HG03196 (cell line): ENCODE data around the gene ZNF518A.
A peak's percentile ranks its signal among the peaks of the same experiment; 100 is the strongest.
"Not testable (repeated sequence)": the region's sequence is repeated elsewhere in the genome, so short reads cannot be mapped to it uniquely, and the experiment has no call there.

Source experiments
- ATAC-seq: cut with Tn5 transposase; IDR thresholded peaks from one replicate; pipeline ENCODE4 v1.9.1; 2021; ENCODE audit not compliant: unreplicated experiment

The ZNF518A gene

DNA sequence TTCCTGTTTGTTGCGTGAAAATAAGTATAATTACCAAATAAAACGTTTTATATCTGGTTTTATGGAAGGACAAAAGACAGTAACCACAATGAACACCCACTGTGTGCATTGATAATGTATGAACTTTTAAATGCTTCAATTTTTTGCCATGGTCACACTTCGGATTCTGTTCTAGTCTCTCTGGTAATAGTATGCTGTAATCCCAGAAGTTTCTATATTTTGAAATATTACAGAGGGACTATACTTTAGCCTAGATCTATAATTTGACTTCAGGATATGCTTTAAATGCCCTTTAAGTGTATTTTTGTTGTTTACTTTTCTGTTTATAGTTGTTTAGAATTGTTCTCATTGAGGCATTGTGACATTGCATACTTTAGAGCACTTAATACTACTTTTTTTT lies 1.5 kb downstream of the ZNF518A start:
- ATAC-seq: no peak

DNA sequence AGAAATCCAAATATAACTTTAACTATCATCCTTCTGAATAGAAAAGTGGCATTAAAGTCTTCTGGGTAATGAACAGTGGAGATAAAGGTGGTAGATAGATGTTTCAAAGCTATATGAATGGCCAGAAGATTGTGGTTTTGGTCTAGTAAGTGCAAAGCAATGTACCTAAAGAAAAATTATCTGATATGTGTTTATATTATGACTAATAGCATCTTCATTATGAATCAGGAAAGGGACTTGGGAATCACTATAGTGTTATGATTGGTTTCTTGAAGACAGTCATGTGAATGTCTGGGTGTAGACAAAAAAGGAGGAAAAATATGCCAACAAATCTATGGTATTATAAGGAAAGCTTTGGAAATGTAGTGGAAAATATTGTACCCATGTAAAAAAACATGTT lies 3.0 kb downstream of the ZNF518A start:
- no peak for ATAC-seq

DNA sequence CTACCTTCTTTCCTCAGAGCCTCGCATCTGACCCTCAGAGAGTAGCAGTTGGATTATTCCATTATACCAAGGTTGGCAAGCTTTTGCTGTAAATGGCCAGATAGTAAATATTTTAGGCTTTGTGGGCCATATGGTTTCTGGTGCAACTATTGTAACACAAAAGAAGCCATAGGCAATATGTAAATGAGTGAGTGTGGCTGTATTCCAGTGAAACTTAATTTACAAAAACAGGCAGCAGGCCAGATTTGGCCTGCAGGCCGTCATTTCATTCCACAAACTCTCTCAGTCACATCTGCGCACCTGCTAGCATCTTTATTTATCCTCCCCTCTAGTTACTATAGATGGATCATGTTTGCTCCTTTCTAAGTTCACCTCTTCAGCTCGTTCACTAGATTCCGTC lies 6.7 kb downstream of the ZNF518A start:
- ATAC-seq: no peak

DNA sequence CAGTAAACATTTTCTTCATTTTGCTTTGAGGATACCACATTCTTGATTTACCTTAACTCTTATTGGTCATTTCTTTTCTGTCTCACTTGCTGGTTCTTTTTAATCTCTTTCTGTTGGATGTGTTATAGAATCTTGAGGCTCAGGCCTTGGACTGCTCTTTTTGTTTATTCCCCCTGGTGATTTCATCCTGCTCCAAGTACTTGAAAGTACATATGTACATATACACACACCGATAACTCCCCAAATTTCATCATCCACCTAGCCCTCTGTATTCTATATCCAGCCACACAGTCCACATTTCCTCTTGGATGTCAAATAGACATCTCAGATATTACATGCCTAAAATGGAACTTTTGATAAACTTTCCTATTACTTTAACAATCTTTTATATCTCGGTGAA lies 7.5 kb downstream of the ZNF518A start:
- ATAC-seq: no peak

DNA sequence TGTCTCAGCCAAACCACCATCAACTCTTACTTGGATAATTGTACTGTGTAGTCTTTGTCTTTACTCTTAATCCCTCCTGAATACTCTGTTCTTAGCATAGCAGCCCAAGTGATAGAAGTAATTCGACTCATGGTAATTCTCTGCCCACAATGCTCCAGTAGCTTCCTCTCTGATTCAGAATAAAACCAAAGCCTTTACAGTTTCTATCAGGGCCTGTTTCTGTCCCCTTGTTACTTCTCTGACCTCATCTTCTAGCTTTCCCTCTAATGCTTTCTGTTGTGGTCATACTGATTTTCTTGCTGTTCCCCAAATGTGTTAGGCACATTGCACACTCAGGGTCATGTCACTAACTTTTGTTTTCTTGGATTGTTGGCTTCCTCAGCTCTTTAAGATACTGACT lies 8.0 kb downstream of the ZNF518A start:
- peak; percentile 95 for ATAC-seq

DNA sequence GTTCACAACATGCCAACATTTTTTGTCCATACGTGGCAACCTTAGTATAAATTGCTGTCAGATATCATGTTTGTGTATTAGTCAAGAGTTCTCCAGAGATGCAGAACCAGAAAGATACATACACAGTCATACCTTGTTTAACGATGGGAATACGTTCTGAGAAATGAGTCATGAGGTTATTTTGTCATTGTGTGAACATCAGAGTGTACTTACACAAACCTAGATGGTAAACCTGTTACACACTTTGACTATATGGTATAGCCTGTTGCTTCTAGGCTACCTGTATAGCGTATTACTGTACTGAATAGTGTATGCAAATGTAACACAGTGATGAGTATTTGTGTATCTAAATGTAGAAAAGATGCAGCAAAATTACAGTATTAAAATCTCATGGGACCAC lies 22.3 kb downstream of the ZNF518A start:
- no peak for ATAC-seq

DNA sequence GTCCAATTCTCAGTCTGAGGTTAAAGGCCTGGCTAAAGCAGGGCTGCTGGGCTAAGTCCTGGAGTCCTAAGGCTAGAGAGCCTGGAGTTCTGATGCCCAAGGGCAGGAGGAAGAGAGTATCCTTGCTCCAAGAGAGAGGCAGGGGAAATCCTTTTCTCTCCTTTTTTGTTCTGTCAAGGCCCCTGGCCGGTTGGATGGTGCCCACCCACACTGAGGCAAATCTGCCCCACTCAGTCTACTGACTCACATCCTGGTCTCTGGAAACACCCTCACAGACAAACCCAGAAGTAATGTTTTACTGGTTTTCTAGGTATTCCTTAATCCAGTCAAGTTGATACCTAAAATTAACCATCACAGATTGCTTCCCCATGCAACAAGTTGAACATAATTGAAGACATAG lies 23.0 kb downstream of the ZNF518A start:
- ATAC-seq: no peak

DNA sequence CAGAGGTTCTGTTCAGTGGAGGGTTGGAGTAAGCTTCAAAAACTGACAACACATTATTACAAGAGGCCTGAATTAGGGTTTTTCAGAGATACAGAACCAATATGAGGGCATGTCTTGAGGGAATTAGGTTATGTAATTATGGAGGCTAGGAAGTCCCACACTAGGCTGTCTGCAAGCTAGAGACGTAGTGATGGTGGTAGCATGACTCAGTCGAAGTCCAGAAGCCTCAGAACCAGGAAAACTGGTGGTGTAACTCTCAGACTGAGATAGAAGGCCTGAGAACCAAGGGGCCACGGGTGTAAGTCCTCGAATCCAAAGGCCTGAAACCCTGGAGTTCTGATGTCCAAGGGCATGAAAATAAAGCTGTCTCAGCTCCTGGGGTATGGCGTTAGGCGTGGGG lies 35.6 kb downstream of the ZNF518A start:
- no peak for ATAC-seq

DNA sequence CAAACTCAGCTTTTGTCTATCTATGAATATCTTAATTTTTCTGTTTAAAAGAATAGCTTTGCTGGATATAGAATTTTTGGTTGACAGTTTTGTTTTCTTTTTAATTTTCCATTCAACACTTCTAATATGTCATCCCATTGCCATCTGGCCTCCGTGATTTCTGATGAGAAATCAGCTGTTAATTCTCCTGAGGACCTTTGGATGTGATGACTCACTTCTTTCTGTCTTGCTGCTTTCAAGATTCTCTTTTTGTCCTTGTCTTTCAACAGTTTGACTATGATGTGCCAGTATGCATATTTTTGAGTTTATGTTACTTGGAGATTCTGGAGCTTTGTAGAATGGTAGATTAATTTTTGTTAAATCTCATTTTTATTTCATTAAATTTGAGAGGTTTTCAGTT lies 38.4 kb downstream of the ZNF518A start:
- ATAC-seq: no peak

DNA sequence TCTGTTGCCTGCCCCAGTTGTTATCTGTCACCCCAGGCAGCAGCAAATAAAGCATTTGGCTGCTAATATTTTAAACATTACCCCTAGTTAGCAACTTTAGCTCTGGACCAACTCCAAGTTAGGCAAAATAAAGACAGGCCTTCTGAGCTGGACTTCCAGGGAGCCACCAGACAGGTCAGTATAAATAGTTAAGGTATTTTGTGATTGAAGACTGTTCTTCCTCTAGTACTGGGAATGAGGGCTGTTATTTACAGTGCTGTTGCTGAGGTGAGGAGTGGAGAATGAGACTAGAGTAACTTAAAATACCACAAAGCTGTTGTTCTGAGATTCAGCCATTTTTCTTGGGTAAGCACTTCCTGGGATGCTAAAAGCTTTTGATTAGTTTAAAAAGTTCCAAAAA lies 40.1 kb downstream of the ZNF518A start:
- no peak for ATAC-seq

DNA sequence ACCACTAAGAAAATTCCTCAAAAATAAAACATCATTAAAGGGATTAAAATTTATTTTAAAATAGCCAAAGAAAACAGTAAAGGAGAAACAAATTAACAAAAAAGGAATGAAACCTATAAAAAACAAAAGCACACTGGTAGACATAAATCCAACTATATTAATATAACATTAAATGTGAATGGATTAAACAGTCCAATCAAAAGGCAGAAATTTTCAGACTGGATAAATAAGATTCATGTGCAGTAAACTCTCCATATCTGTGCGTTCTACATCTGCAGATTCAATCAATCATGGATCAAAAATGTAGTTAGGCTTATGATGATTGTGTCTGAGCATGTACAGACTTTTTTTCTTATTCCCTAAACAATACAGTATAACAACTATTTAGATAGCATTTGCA lies 42.6 kb downstream of the ZNF518A start:
- ATAC-seq: no peak

DNA sequence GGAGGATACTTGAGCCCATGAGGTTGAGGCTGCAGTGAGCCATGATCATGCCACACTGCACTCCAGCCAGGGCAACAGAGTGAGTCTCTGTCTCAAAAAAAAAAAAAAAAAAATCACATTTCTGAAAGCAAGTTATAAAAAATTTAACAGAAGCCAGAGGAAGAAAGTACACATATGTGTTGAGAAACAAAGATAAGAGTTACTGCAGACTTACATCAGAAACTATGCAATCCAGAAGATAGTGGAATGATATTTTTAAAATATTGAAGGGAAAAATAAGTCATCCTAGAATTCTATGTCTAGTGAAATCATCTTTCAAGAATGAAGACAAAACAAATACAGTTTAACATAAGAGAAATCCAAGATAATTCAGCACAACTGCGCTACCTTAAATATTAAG lies 46.9 kb downstream of the ZNF518A start:
- no peak for ATAC-seq

DNA sequence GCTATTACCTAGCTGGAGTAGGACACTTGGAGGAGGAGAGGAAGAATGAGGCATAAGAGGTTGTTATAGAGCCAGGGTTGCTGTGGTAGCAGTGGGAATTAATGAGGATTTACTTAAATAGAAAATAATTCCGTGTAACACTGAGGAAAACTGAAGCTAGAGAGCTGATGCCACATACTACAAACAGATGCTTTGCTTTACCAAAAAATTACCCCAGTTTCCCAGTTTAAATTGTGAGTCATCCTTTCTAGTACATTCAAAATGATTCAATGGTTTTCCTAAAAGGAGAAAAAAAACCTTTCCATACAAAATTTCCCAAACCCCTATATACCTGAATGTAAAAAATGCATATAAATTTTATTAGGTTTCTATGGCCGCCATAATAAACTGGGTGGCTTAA lies 58.3 kb downstream of the ZNF518A start:
- no peak for ATAC-seq

DNA sequence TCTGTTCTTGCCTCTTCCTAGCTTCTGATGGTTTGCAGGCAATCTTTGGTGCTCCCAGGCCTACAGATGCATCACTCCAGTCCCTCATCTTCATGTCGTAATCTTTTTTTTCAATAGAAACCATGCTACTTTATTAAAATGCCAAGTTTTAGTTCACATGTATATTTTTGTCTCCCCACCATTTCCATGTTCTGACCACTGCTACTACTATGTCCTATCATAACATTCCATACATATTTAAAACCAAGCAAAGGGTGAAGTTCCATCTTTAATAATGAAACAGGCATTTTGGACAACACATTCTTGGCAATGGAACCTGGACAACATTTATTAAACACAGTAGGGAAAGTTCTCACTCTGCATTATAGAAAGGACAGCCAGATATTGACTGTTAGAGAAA lies 58.8 kb downstream of the ZNF518A start:
- ATAC-seq: no peak

DNA sequence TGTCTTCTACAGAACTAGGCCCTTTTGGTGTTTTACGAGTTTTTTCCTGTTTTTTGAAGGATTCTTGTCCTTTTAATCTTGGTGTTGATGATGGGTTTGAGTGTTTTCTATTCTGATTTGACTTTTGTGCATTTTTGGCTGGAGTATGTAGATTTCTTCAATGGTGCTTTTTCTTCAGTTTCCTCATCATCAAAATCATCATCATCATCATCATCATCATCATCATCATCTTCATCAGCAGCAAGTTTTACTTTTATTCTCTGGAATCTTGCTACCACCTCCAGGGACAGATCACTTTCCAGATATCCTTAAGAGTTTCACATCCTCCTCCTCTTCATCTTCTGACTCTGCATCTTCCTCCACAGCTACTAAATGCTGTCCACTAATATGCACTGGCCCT lies 59.4 kb downstream of the ZNF518A start:
- ATAC-seq: not testable (repeated sequence)

DNA sequence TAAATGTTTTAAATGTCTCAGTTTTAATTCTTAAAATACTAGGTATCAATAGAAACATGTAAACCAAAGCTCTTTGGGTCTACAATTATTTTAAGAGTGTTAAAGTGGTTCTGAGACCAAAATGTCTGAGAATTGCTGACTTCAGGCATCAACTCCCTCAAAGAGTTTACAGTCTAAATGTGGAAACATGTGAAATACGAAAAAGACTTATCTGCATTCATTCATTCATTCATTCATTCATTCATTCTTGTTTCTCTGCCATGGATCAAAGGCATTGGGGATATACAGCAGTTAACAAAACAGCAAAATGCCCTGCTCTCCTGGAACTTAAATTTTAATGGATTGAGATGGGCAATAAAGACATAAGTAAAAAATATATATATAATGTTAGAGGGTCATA lies 71.4 kb downstream of the ZNF518A start:
- ATAC-seq: no peak

DNA sequence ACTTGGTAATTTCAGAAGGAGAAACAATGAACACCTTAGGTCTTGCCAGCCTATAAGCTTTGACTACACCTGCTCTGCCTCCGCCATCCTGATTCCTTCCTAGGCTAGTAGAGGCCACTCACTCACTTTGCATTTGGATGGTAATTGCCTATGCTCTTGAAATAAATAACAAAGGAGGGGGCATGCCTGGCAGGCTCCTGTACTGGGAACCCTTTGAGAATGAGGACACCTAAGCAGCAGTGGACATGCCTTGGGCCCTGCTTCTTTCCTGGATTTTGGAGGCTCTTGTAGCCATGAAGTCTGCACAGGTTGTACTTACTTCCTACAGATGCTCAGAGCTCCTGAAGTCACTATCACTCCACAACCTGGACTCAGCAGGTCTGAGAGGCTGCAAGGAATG lies 75.5 kb downstream of the ZNF518A start:
- ATAC-seq: no peak

DNA sequence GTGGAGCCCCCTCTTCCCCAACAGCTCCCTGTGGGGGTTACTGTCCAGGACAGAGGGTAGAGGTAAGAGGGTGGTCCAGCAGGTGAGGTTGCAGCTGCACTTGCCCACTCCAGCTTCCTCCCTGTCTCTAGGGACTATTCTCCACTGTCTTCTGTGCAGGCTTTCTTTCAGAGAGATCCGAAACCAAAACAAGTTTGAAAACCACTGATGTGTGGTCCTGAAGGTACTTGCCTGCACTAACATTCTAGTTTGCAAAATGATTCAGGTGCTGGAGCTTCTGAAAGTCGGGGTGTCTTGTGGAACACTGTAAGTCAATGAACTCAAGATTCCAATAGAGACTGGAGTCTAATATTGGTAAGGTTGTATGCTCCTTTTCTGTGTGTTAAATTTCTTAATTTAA lies 78.2 kb downstream of the ZNF518A start:
- ATAC-seq: no peak

DNA sequence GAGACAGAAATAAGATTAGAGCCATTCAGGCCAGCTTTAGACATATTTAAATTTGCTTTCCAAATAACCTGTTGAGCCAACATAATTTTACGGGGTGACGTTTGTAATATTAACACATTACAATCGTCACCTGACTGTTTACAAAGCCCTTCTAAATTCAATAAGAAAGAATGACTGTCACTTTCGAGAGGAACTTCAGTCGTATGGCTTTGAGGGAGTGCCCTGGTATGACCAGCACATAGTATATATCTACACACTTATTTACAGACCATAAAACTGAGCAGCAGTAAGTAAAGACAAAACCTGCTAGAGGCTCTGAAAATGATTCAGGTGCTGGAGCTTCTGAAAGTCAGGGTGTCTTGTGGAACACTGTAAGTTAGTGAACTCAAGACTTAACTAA lies 78.8 kb downstream of the ZNF518A start:
- ATAC-seq: no peak

DNA sequence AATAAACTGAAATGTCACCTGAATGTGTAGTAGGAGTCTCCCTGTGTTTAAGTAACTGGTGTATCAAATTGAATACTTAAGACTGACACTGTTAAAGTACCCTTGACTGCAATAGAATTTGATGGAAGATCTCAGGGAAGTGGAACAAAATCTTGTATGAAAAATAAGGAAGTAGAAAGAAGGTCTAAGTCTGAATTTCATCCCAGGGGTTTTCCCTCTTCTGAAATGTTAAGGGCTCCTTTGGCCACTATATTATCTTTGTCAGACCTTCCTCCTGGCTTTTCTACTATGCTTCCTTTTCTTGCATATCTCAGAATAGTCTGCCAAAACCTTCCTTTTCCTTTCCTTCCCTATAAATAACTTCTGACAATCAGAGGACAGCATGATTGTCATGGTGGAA lies 81.7 kb downstream of the ZNF518A start:
- ATAC-seq: no peak

DNA sequence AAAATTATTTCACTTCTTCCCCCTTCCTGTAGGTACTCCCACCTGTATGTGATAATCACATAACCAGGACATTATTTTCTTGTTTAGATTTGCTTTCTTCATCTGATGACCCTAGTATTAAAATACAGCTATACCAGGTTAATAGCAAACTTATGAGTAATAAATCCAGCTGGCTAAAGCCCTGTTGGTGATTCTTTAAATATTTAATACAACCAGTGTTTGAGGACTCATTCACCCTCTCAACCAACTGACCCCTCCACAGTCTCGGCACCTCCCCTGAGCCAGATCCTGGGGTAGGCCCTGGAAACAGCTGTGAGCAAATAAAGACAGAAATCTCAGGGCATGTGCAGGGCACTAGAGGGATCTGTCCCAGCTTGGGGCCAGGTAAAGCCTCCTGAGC lies 82.8 kb downstream of the ZNF518A start:
- no peak for ATAC-seq
